ENCODE results near the gene UNC5A. TPM values are rescaled to one million over a fixed set of nuclear protein-coding genes. Genes with fewer than 3 reads are reported as not detected.

Gene UNC5A
- total RNA-seq, result 0.05 TPM
- long read RNA-seq, result 0 reads

- no peak for DNase-seq
- no peak for ATAC-seq (ENCODE audit: poor library complexity)
- intact Hi-C loops (cut with DNase I), result loop anchor here (10.0 kb wide), 1 partner anchor 145 kb away; no protein-coding TSS in a partner anchor
Measured at GRCh38 chr5:176810081-176810597, at the start of gene UNC5A. TSS of gene UNC5A (plus strand) at chr5:176810559. CDS start at chr5:176810751, 192 bp downstream.

- ATAC-seq (ENCODE audit: poor library complexity) (no peak), DNase-seq (no peak)
- intact Hi-C loops (cut with DNase I), result loop anchor here (2.0 kb wide), 1 partner anchor 45 kb away; no protein-coding TSS in a partner anchor
Measured at GRCh38 chr5:176761755-176762154, 48.6 kb upstream of the UNC5A start.

- DNase-seq (no peak), ATAC-seq (ENCODE audit: poor library complexity) (no peak)
- intact Hi-C loops (cut with DNase I), result loop anchor here (2.0 kb wide), 1 partner anchor 46 kb away; no protein-coding TSS in a partner anchor
Measured at GRCh38 chr5:176762489-176762888, 47.9 kb upstream of the UNC5A start.

- no peak for DNase-seq
- intact Hi-C loops (cut with DNase I), result no loop called here
- ATAC-seq (ENCODE audit: poor library complexity), result no peak
Measured at GRCh38 chr5:176765687-176766086, 44.7 kb upstream of the UNC5A start.

GRCh38 chr5:176768174-176768970, 42.0 kb upstream of the UNC5A start:
- intact Hi-C loops (cut with DNase I), result no loop called here
- ATAC-seq (ENCODE audit: poor library complexity) (no peak), DNase-seq (no peak)

- intact Hi-C loops (cut with DNase I), result no loop called here
- DNase-seq, result no peak
- no peak for ATAC-seq (ENCODE audit: poor library complexity)
Measured at GRCh38 chr5:176769911-176770310, 40.4 kb upstream of the UNC5A start.

GRCh38 chr5:176770431-176770830, 39.9 kb upstream of the UNC5A start:
- intact Hi-C loops (cut with DNase I), result no loop called here
- ATAC-seq (ENCODE audit: poor library complexity) (no peak), DNase-seq (no peak)

- intact Hi-C loops (cut with DNase I), result no loop called here
- no peak for ATAC-seq (ENCODE audit: poor library complexity)
- no peak for DNase-seq
Measured at GRCh38 chr5:176771102-176771845, 39.1 kb upstream of the UNC5A start.

- intact Hi-C loops (cut with DNase I), result no loop called here
- no peak for DNase-seq
- ATAC-seq (ENCODE audit: poor library complexity), result no peak
Measured at GRCh38 chr5:176772271-176773210, 37.8 kb upstream of the UNC5A start.

GRCh38 chr5:176773408-176774035, 36.8 kb upstream of the UNC5A start:
- ATAC-seq (ENCODE audit: poor library complexity) (no peak), DNase-seq (no peak)
- intact Hi-C loops (cut with DNase I), result no loop called here

- intact Hi-C loops (cut with DNase I), result no loop called here
- no peak for ATAC-seq (ENCODE audit: poor library complexity)
- no peak for DNase-seq
Measured at GRCh38 chr5:176774216-176775171, 35.9 kb upstream of the UNC5A start.

GRCh38 chr5:176775409-176775808, 35.0 kb upstream of the UNC5A start:
- intact Hi-C loops (cut with DNase I), result no loop called here
- ATAC-seq (ENCODE audit: poor library complexity) (no peak), DNase-seq (no peak)

GRCh38 chr5:176776141-176776865, 34.1 kb upstream of the UNC5A start:
- DNase-seq (no peak), ATAC-seq (ENCODE audit: poor library complexity) (no peak)
- intact Hi-C loops (cut with DNase I), result no loop called here

GRCh38 chr5:176776916-176777315, 33.4 kb upstream of the UNC5A start:
- DNase-seq (no peak), ATAC-seq (ENCODE audit: poor library complexity) (no peak)
- intact Hi-C loops (cut with DNase I), result no loop called here

- no peak for ATAC-seq (ENCODE audit: poor library complexity)
- intact Hi-C loops (cut with DNase I), result no loop called here
- no peak for DNase-seq
Measured at GRCh38 chr5:176778921-176779465, 31.4 kb upstream of the UNC5A start.

GRCh38 chr5:176779537-176779936, 30.8 kb upstream of the UNC5A start:
- no peak for ATAC-seq (ENCODE audit: poor library complexity)
- no peak for DNase-seq

More at GRCh38 chr5:176779537-176779936, 30.8 kb upstream of the UNC5A start:
- intact Hi-C loops (cut with DNase I), result no loop called here

All from Right ventricle myocardium superior (tissue), 1 donor.